CD14-positive monocyte (primary cell): ENCODE data around the gene ATP5F1E. TPM values are rescaled to one million over a fixed set of nuclear protein-coding genes. Genes with fewer than 3 reads are reported as not detected.

Experiments used
- DNase-seq, 3 donors: peaks; one replicate each; pipeline ENCODE4 v3.0.0-alpha.2; 2011 to 2022
- H2AFZ ChIP-seq: 2 replicates; pipeline ENCODE4 v1.6.0; 2012; ENCODE audit warnings: mild to moderate bottlenecking, low read depth, low read length, inconsistent platforms; ENCODE audit not compliant: insufficient read depth, poor library complexity, severe bottlenecking
- H3K27ac ChIP-seq, 2 donors: 1 replicate in 1 of 2; 2 replicates in 1 of 2; pipeline ENCODE4 v1.5.1; 2012 to 2013; ENCODE audit warnings: low read length in 2 of 2, control low read depth in 1 of 2, inconsistent platforms in 1 of 2, low read depth in 1 of 2, mild to moderate bottlenecking in 1 of 2
- H3K27me3 ChIP-seq, 2 donors: one replicate each; pipeline versions ENCODE4 v1.6.0 to v1.6.1; 2011 to 2013; ENCODE audit warnings: low read length in 2 of 2; ENCODE audit not compliant: control insufficient read depth in 2 of 2, insufficient read depth in 2 of 2
- H3K36me3 ChIP-seq, 2 donors: replicated peaks in 1 of 2; 1 replicate in 1 of 2; 2 replicates in 1 of 2; pipeline versions ENCODE4 v1.5.1 to v1.6.1; 2012 to 2013; ENCODE audit warnings: low read length in 2 of 2, control low read depth in 1 of 2, inconsistent platforms in 1 of 2, mild to moderate bottlenecking in 1 of 2; ENCODE audit not compliant: insufficient read depth in 2 of 2, control insufficient read depth in 1 of 2
- H3K4me1 ChIP-seq, 2 donors: 1 replicate in 1 of 2; 2 replicates in 1 of 2; pipeline versions ENCODE4 v1.5.1 to v1.6.1; 2012 to 2013; ENCODE audit warnings: low read length in 2 of 2, control low read depth in 1 of 2, inconsistent platforms in 1 of 2, mild to moderate bottlenecking in 1 of 2, moderate library complexity in 1 of 2; ENCODE audit not compliant: insufficient read depth in 2 of 2, control insufficient read depth in 1 of 2
- H3K4me2 ChIP-seq: replicated peaks from 2 replicates; pipeline ENCODE3; 2012; ENCODE audit warnings: low read length, moderate library complexity, mild to moderate bottlenecking; ENCODE audit not compliant: poor library complexity, severe bottlenecking; ENCODE audit errors: extremely low read depth
- H3K4me3 ChIP-seq, 3 experiments: fragments of 200-600 bp in 1 of 3; sonication (generic) in 1 of 3; replicated peaks in 1 of 3; 1 replicate in 2 of 3; 2 replicates in 1 of 3; pipeline ENCODE4 v1.5.1; 2011 to 2013; ENCODE audit warnings: low read length in 3 of 3, mild to moderate bottlenecking in 3 of 3, control low read depth in 2 of 3, low read depth in 2 of 3, inconsistent platforms in 1 of 3, moderate library complexity in 1 of 3
- H3K79me2 ChIP-seq: 2 replicates; pipeline ENCODE4 v1.6.0; 2012; ENCODE audit warnings: mild to moderate bottlenecking, control low read depth, inconsistent platforms, low read length, moderate library complexity; ENCODE audit not compliant: insufficient read depth
- H3K9ac ChIP-seq: 2 replicates; pipeline ENCODE4 v1.6.0; 2017; ENCODE audit warnings: low read length, mild to moderate bottlenecking; ENCODE audit not compliant: insufficient read depth, poor library complexity, severe bottlenecking
- H3K9me3 ChIP-seq, 2 donors: replicated peaks in 1 of 2; 1 replicate in 1 of 2; 2 replicates in 1 of 2; pipeline versions ENCODE4 v1.5.1 to v1.6.1; 2012 to 2013; ENCODE audit warnings: low read length in 2 of 2, control low read depth in 1 of 2; ENCODE audit not compliant: control insufficient read depth in 1 of 2, insufficient read depth in 1 of 2
- H4K20me1 ChIP-seq: 2 replicates; pipeline ENCODE4 v1.6.0; 2012; ENCODE audit warnings: mild to moderate bottlenecking, low read length, control low read depth, moderate library complexity; ENCODE audit not compliant: insufficient read depth
- H3K27ac Mint-ChIP-seq, 7 donors: one replicate each; pipeline ENCODE4 v1.8.0; 2020; ENCODE audit warnings: mild to moderate bottlenecking in 7 of 7, mixed read lengths in 7 of 7, moderate library complexity in 6 of 7, inconsistent platforms in 2 of 7
- H3K27me3 Mint-ChIP-seq, 3 donors: one replicate each; pipeline ENCODE4 v1.8.0; 2021 to 2022; ENCODE audit warnings: low read depth in 3 of 3, mild to moderate bottlenecking in 3 of 3, mixed read lengths in 3 of 3, moderate library complexity in 3 of 3, inconsistent platforms in 1 of 3
- H3K36me3 Mint-ChIP-seq, 2 donors: one replicate each; pipeline ENCODE4 v1.8.0; 2020; ENCODE audit warnings: mixed read lengths in 2 of 2, inconsistent platforms in 1 of 2, mild to moderate bottlenecking in 1 of 2
- H3K4me1 Mint-ChIP-seq: one replicate; pipeline ENCODE4 v1.8.0; 2020; ENCODE audit warnings: mild to moderate bottlenecking, mixed read lengths
- H3K4me3 Mint-ChIP-seq, 2 donors: one replicate each; pipeline ENCODE4 v1.8.0; 2020; ENCODE audit warnings: mild to moderate bottlenecking in 2 of 2, mixed read lengths in 2 of 2, moderate library complexity in 1 of 2
- H3K9me3 Mint-ChIP-seq, 7 donors: one replicate each; pipeline ENCODE4 v1.8.0; 2020 to 2022; ENCODE audit warnings: mixed read lengths in 7 of 7, mild to moderate bottlenecking in 6 of 7, moderate library complexity in 6 of 7, inconsistent platforms in 2 of 7
- WGBS: methylation state at CpG from one replicate; pipeline ENCODE4 v1.1.5; 2013; ENCODE audit warnings: missing lambda C conversion rate; ENCODE audit not compliant: insufficient coverage; 5-methylcytosine and 5-hydroxymethylcytosine counted together
- intact Hi-C, 2 donors: fragments of 100-400 bp; cut with micrococcal nuclease; formaldehyde crosslinking; loops; one replicate each; pipeline versions ENCODE4 v1.15.0 to v1.15.1; 2023
- polyA plus RNA-seq, 3 donors: library from polyadenylated mRNA; depleted of rRNA in 1 of 3; unstranded in 2 of 3; stranded (reverse) in 1 of 3; fragments of 300-500 nt in 2 of 3; fragments of >200 nt in 1 of 3; fragmentation: Illumina TruSeq in 2 of 3; gene quantifications; 1 replicate in 2 of 3; 2 replicates in 1 of 3; pipeline ENCODE4 v1.2.3, GENCODE V29; 2012 to 2021
- TF ChIP-seq, protein P1 (sequence below): fragments of 200-600 bp; IDR thresholded peaks from one replicate; pipeline ENCODE4 v1.8.0; 2022; ENCODE audit warnings: antibody characterized with exemption, mild to moderate bottlenecking

Gene ATP5F1E
- polyA plus RNA-seq, 3 donors, result 39.0 to 105 (median 102) TPM

DNA sequence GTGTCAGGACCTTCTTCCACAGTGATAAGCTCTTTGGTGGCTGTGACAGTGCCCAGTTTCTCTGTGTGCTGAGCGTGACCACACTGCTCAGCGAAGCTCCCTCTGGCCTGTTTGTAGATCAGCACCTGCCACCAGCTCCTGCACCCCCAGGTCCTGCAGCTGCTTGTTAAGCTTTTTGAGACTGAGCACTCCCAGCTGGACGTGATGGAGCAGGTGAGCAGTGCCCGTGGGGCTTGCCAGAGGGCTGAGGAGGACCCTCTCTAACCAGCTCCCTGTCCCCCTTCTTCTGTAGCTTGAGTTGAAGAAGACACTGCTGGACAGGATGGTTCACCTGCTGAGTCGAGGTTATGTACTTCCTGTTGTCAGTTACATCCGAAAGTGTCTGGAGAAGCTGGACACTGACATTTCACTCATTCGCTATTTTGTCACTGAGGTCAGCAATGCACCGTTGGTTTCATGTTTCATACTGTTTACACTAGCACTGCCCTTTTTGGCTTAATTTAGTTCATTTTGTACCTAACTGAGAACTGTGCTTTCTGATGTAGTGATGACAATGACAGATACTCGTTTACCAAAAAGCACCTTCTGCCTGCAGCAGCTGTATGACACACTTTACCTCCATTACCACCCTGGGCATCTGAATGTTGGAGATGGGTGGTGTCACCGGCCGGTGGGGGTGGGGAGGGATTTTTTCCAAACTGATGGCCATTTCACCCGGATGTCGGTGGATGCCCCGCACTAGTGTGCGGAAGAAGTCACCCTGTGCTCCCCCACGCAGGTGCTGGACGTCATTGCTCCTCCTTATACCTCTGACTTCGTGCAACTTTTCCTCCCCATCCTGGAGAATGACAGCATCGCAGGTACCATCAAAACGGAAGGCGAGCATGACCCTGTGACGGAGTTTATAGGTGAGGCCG is 38.5 kb downstream of the ATP5F1E start:
- H3K4me1 Mint-ChIP-seq, result peaks cover 7% of the 10 kb centered on the region
- intact Hi-C loops, result loop anchor here in 1 of 2 donors (5.0 kb wide), 1 partner anchor 34 kb away; no protein-coding TSS in a partner anchor
- H3K27me3 ChIP-seq, result no peaks in the 10 kb centered on the region
- peaks cover 30% of the 10 kb centered on the region for H3K79me2 ChIP-seq
- no peak overlapping the region for H3K4me2 ChIP-seq
- TF ChIP-seq, protein P1, sequence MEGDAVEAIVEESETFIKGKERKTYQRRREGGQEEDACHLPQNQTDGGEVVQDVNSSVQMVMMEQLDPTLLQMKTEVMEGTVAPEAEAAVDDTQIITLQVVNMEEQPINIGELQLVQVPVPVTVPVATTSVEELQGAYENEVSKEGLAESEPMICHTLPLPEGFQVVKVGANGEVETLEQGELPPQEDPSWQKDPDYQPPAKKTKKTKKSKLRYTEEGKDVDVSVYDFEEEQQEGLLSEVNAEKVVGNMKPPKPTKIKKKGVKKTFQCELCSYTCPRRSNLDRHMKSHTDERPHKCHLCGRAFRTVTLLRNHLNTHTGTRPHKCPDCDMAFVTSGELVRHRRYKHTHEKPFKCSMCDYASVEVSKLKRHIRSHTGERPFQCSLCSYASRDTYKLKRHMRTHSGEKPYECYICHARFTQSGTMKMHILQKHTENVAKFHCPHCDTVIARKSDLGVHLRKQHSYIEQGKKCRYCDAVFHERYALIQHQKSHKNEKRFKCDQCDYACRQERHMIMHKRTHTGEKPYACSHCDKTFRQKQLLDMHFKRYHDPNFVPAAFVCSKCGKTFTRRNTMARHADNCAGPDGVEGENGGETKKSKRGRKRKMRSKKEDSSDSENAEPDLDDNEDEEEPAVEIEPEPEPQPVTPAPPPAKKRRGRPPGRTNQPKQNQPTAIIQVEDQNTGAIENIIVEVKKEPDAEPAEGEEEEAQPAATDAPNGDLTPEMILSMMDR, result no peak
- H2AFZ ChIP-seq, result no peak overlapping the region
- H3K4me3 ChIP-seq, result no peak overlapping the region
- H4K20me1 ChIP-seq, result peaks cover 100% of the 10 kb centered on the region
- peak overlapping the region in 1 of 2 donors; percentile 53 for H3K27ac ChIP-seq
- peaks cover 0 to 4% (median 0%) of the 10 kb centered on the region in 3 donors for H3K27me3 Mint-ChIP-seq
- H3K9ac ChIP-seq, result no peak overlapping the region
- H3K4me3 Mint-ChIP-seq, result no peak overlapping the region
- H3K36me3 Mint-ChIP-seq, result peaks cover 81 to 94% of the 10 kb centered on the region in 2 donors
- peaks cover 0 to 3% of the 10 kb centered on the region in 2 donors for H3K4me1 ChIP-seq
- H3K9me3 ChIP-seq, result no peaks in the 10 kb centered on the region
- peak overlapping the region in 5 of 7 donors; percentile 2 to 63 (median 30) for H3K27ac Mint-ChIP-seq
- no peak for DNase-seq
- peaks cover 89 to 100% of the 10 kb centered on the region in 2 donors for H3K36me3 ChIP-seq
- H3K9me3 Mint-ChIP-seq, result no peaks in the 10 kb centered on the region
- 87% methylated on average over 10 of the region's 23 CpGs for WGBS

DNA sequence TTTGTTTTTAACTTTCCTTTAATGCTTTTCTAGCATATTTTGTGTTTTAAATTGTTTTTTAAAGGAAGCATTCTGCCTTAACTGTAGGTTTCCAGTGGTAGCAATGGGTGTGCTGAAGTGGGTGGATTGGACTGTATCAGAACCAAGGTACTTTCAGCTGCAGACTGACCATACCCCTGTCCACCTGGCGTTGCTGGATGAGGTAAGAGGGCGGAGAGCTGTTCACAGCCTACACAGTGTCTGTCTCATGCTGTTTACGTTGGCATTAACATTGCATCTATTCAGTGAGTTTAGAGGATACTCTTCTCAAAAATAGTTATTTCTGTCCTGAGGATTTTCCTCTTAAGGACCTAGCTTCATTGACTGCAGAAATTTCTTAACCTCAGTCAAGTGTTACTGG is 39.2 kb downstream of the ATP5F1E start:
- no peak for DNase-seq
- Mint-ChIP-seq H3K9me3 (no peaks in the 10 kb centered on the region), H3K4me1 (peaks cover 7% of the 10 kb centered on the region), H3K27me3 (peaks cover 0 to 4% (median 0%) of the 10 kb centered on the region in 3 donors), H3K27ac (peak overlapping the region in 3 of 7 donors; percentile 32 to 56 (median 48)), H3K4me3 (no peak overlapping the region), H3K36me3 (peaks cover 87 to 94% of the 10 kb centered on the region in 2 donors)
- TF ChIP-seq, protein P1, result no peak
- Histone ChIP-seq H3K36me3 (peaks cover 90 to 100% of the 10 kb centered on the region in 2 donors), H3K9ac (no peak overlapping the region), H3K27ac (peak overlapping the region in 1 of 2 donors; percentile 53), H3K4me3 (no peak overlapping the region), H3K4me1 (peaks cover 0 to 3% of the 10 kb centered on the region in 2 donors), H3K4me2 (no peak overlapping the region), H3K79me2 (peaks cover 26% of the 10 kb centered on the region), H3K9me3 (no peaks in the 10 kb centered on the region), H4K20me1 (peaks cover 100% of the 10 kb centered on the region), H3K27me3 (no peaks in the 10 kb centered on the region), H2AFZ (no peak overlapping the region)
- no CpG with 5 or more reads among the region's 3 CpGs for WGBS
- intact Hi-C loops, result loop anchor here in 1 of 2 donors (5.0 kb wide), 1 partner anchor 34 kb away; no protein-coding TSS in a partner anchor
